ENCODE data around the gene CACNA1D.

The CACNA1D gene

DNA sequence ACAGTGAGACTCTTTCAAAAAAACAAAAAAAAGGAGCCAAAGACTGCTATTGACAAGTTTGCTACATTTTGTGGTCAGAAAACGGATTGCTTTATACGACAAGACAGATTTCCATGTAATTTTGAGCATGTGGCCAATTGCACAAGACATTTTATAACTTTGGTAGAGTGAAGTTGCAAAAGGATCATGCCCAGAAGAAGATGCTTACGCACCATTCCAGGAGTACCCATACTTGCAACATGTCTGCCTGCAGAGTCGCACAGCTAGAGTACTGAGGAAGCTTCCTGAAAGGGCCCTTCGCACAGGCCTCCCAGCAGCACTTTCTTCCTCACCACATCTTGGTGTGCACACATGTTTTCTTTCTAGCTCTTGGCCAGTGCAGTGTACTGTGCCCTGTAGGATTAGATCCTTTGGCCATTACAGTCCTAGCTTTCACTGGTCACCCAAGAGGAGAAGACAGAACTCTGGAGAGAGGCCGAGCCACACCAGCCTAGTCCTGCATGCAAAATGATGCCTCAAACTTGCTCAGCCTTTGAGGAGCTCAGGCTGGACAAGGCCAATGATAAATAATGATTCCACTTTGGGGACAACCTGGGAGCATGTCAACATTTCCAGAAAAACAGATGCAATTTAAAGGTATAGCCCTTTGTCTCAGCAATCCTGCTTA is 340.2 kb downstream of the CACNA1D start:
- H4K5ac ChIP-seq (ENCODE audit: low read length), result no peak overlapping the region
- H3K4me3 ChIP-seq (ENCODE audit: low read length), result no peak overlapping the region
- no peaks in the 10 kb centered on the region for H3K4me1 ChIP-seq (ENCODE audit: control insufficient read depth, low read depth, low read length)
- H3K23ac ChIP-seq (ENCODE audit: low read length), result no peak overlapping the region
- no peak overlapping the region for H3K18ac ChIP-seq (ENCODE audit: low read length)
- no peak overlapping the region for H2BK15ac ChIP-seq (replicated peaks; ENCODE audit: low read depth)
- H3K79me1 ChIP-seq (ENCODE audit: low read length), result no peaks in the 10 kb centered on the region
- H3K9ac ChIP-seq (ENCODE audit: low read length), result no peak overlapping the region
- H3K4ac ChIP-seq (ENCODE audit: low read depth, low read length), result no peak overlapping the region
- no peaks in the 10 kb centered on the region for H3K79me2 ChIP-seq (ENCODE audit: control insufficient read depth, insufficient read depth, low read length)
- no peak overlapping the region for H4K8ac ChIP-seq (ENCODE audit: low read depth, low read length)
- H3K27me3 ChIP-seq (ENCODE audit: insufficient read depth, low read length, poor library complexity), result no peaks in the 10 kb centered on the region
- no CpG with 5 or more reads among the region's 6 CpGs for WGBS (ENCODE audit: extremely low coverage, insufficient coverage, low lambda C conversion rate)
- H3K36me3 ChIP-seq (ENCODE audit: control insufficient read depth, insufficient read depth, low read length), result no peaks in the 10 kb centered on the region
- H3K27ac ChIP-seq (ENCODE audit: low read depth, low read length), result no peak overlapping the region
- no peak overlapping the region for H3K56ac ChIP-seq (ENCODE audit: low read length)
- no peak for DNase-seq
- H2BK120ac ChIP-seq (ENCODE audit: low read depth, low read length), result no peak overlapping the region
- no peak overlapping the region for H3K4me2 ChIP-seq (ENCODE audit: low read length)
- no peak overlapping the region for H2BK5ac ChIP-seq (ENCODE audit: low read length)
- no peak overlapping the region for H2AK5ac ChIP-seq (ENCODE audit: low read length)

DNA sequence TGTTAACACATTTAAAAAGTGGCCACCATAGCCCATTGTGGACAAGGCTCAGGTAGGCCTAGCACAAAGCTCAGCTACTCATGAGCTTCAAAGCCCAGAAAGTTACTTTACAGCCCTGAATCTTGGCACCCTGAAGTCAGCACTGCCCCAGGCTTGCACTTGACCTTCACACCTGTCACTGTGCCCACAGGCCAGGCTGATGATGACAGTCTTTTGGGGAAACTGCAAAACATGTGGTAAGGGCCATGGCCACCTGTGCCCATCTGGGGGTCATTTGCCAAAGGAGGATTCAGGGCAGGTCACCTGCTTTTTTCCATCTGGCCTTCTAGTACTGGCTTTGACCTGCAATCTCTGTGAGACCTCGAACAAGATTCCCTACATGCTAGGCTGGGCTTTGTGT is 340.8 kb downstream of the CACNA1D start:
- H3K36me3 ChIP-seq (ENCODE audit: control insufficient read depth, insufficient read depth, low read length), result no peaks in the 10 kb centered on the region
- no peak overlapping the region for H2BK5ac ChIP-seq (ENCODE audit: low read length)
- H2BK15ac ChIP-seq (replicated peaks; ENCODE audit: low read depth), result no peak overlapping the region
- no peak overlapping the region for H2AK5ac ChIP-seq (ENCODE audit: low read length)
- H3K27me3 ChIP-seq (ENCODE audit: insufficient read depth, low read length, poor library complexity), result no peaks in the 10 kb centered on the region
- H3K23ac ChIP-seq (ENCODE audit: low read length), result no peak overlapping the region
- H3K79me2 ChIP-seq (ENCODE audit: control insufficient read depth, insufficient read depth, low read length), result no peaks in the 10 kb centered on the region
- DNase-seq, result no peak
- no peak overlapping the region for H2BK120ac ChIP-seq (ENCODE audit: low read depth, low read length)
- H3K4ac ChIP-seq (ENCODE audit: low read depth, low read length), result no peak overlapping the region
- no peak overlapping the region for H3K27ac ChIP-seq (ENCODE audit: low read depth, low read length)
- WGBS (ENCODE audit: extremely low coverage, insufficient coverage, low lambda C conversion rate), result no CpG with 5 or more reads among the region's 1 CpG
- H3K4me3 ChIP-seq (ENCODE audit: low read length), result no peak overlapping the region
- no peak overlapping the region for H3K4me2 ChIP-seq (ENCODE audit: low read length)
- H3K56ac ChIP-seq (ENCODE audit: low read length), result no peak overlapping the region
- no peak overlapping the region for H3K18ac ChIP-seq (ENCODE audit: low read length)
- H4K8ac ChIP-seq (ENCODE audit: low read depth, low read length), result no peak overlapping the region
- no peaks in the 10 kb centered on the region for H3K4me1 ChIP-seq (ENCODE audit: control insufficient read depth, low read depth, low read length)
- no peaks in the 10 kb centered on the region for H3K79me1 ChIP-seq (ENCODE audit: low read length)
- no peak overlapping the region for H4K5ac ChIP-seq (ENCODE audit: low read length)
- no peak overlapping the region for H3K9ac ChIP-seq (ENCODE audit: low read length)

DNA sequence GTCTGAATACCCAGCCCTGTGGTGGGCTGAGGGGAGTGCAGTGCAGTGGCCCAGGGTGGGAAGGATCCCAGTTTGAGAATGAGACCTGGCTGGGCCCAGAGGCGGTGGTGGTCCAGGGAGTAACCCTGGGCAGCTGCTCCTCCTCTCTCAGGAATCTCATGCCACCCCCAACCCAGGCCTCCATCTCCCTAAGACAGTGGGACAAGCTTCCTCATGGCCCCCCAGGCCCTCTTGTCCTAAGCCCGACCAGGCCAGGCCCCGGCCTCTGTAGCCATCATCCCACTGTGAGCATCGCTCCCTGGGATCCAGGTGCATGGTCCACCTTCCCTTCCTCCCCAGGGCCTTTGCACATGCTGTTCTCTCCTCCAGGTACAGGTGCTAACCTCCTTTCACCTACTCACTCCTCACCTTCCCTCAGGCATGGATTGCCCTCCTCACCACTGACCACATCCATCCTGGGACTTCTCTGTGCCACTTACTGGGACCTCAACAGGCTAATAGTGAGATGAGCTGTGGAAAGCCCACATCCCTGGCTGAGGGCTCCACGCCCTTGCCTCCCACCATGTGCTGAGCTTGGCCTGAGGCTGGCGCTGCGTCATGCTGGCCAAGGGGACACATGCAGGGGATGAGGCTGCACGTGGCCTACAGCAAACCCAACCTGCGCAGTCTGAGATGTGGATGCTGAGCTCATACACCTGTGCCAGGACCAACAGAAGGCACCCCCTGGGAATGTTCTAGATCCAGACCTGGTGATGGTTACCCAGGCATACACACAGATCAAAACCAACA is 341.9 kb downstream of the CACNA1D start:
- H3K4me3 ChIP-seq (ENCODE audit: low read length), result no peak overlapping the region
- no peak overlapping the region for H3K18ac ChIP-seq (ENCODE audit: low read length)
- WGBS (ENCODE audit: extremely low coverage, insufficient coverage, low lambda C conversion rate), result no CpG with 5 or more reads among the region's 9 CpGs
- H2AK5ac ChIP-seq (ENCODE audit: low read length), result no peak overlapping the region
- no peak overlapping the region for H3K4ac ChIP-seq (ENCODE audit: low read depth, low read length)
- H3K56ac ChIP-seq (ENCODE audit: low read length), result no peak overlapping the region
- no peak overlapping the region for H4K5ac ChIP-seq (ENCODE audit: low read length)
- no peaks in the 10 kb centered on the region for H3K4me1 ChIP-seq (ENCODE audit: control insufficient read depth, low read depth, low read length)
- H3K4me2 ChIP-seq (ENCODE audit: low read length), result no peak overlapping the region
- DNase-seq, result no peak
- no peak overlapping the region for H4K8ac ChIP-seq (ENCODE audit: low read depth, low read length)
- no peak overlapping the region for H2BK15ac ChIP-seq (replicated peaks; ENCODE audit: low read depth)
- H3K36me3 ChIP-seq (ENCODE audit: control insufficient read depth, insufficient read depth, low read length), result no peaks in the 10 kb centered on the region
- no peaks in the 10 kb centered on the region for H3K79me2 ChIP-seq (ENCODE audit: control insufficient read depth, insufficient read depth, low read length)
- no peak overlapping the region for H3K9ac ChIP-seq (ENCODE audit: low read length)
- no peak overlapping the region for H2BK120ac ChIP-seq (ENCODE audit: low read depth, low read length)
- no peaks in the 10 kb centered on the region for H3K27me3 ChIP-seq (ENCODE audit: insufficient read depth, low read length, poor library complexity)
- H3K27ac ChIP-seq (ENCODE audit: low read depth, low read length), result no peak overlapping the region
- H2BK5ac ChIP-seq (ENCODE audit: low read length), result no peak overlapping the region
- no peak overlapping the region for H3K23ac ChIP-seq (ENCODE audit: low read length)
- no peaks in the 10 kb centered on the region for H3K79me1 ChIP-seq (ENCODE audit: low read length)

DNA sequence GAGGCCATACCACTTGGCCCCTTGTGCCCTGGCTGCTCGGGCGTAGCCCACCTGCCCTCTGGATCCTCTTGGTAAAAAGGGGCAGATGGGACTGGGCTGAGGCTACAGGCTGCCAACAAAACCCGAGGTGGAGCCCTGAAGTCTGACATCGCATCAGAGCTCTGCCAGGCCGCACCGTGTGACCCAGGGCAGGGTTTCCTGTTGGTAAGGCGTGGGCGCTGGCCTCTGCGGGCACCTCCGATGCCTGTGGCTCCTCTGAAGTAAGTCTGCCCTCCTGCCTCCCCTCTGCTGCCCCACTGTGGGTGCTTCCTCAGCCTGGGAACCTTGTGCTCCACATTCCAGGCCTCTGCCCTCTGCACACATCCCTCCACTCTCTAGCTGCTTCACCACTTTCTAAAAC is 342.9 kb downstream of the CACNA1D start:
- Histone ChIP-seq H3K4me3 (ENCODE audit: low read length) (no peak overlapping the region), H2BK120ac (ENCODE audit: low read depth, low read length) (no peak overlapping the region), H3K27ac (ENCODE audit: low read depth, low read length) (no peak overlapping the region), H3K23ac (ENCODE audit: low read length) (no peak overlapping the region), H2BK15ac (replicated peaks; ENCODE audit: low read depth) (no peak overlapping the region), H3K4ac (ENCODE audit: low read depth, low read length) (no peak overlapping the region), H3K27me3 (ENCODE audit: insufficient read depth, low read length, poor library complexity) (no peaks in the 10 kb centered on the region), H4K8ac (ENCODE audit: low read depth, low read length) (no peak overlapping the region), H3K4me2 (ENCODE audit: low read length) (no peak overlapping the region), H3K18ac (ENCODE audit: low read length) (no peak overlapping the region), H3K9ac (ENCODE audit: low read length) (no peak overlapping the region), H3K79me2 (ENCODE audit: control insufficient read depth, insufficient read depth, low read length) (no peaks in the 10 kb centered on the region), H3K36me3 (ENCODE audit: control insufficient read depth, insufficient read depth, low read length) (no peaks in the 10 kb centered on the region), H2AK5ac (ENCODE audit: low read length) (no peak overlapping the region), H3K79me1 (ENCODE audit: low read length) (no peaks in the 10 kb centered on the region), H4K5ac (ENCODE audit: low read length) (no peak overlapping the region), H3K56ac (ENCODE audit: low read length) (no peak overlapping the region), H2BK5ac (ENCODE audit: low read length) (no peak overlapping the region), H3K4me1 (ENCODE audit: control insufficient read depth, low read depth, low read length) (peaks cover 2% of the 10 kb centered on the region)
- WGBS (ENCODE audit: extremely low coverage, insufficient coverage, low lambda C conversion rate), result no CpG with 5 or more reads among the region's 10 CpGs
- no peak for DNase-seq

DNA sequence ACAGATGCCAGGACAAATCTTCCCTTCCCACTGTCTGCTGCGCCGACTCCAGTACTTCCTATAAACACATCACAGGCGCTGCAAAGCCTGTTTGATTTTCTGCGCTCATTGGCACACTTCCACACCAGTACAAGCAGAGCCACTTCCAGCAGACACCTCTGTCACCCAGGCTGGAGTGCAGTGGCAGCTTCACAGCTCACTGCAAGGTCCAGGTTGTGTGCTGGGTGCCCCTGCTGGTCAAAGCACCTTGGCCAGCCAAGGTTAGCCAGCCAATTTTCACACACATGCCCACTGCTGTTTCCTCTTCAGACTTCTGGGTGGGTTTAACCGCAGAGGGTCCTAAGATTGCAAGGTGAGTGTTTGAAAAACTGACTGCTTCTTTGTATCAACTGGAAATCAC is 346.9 kb downstream of the CACNA1D start:
- DNase-seq, result no peak
- no peak overlapping the region for H4K5ac ChIP-seq (ENCODE audit: low read length)
- no peak overlapping the region for H3K27ac ChIP-seq (ENCODE audit: low read depth, low read length)
- H3K27me3 ChIP-seq (ENCODE audit: insufficient read depth, low read length, poor library complexity), result no peaks in the 10 kb centered on the region
- peaks cover 10% of the 10 kb centered on the region for H3K4me1 ChIP-seq (ENCODE audit: control insufficient read depth, low read depth, low read length)
- H3K4me2 ChIP-seq (ENCODE audit: low read length), result no peak overlapping the region
- H3K36me3 ChIP-seq (ENCODE audit: control insufficient read depth, insufficient read depth, low read length), result no peaks in the 10 kb centered on the region
- H3K9ac ChIP-seq (ENCODE audit: low read length), result no peak overlapping the region
- no peak overlapping the region for H2BK15ac ChIP-seq (replicated peaks; ENCODE audit: low read depth)
- H2AK5ac ChIP-seq (ENCODE audit: low read length), result no peak overlapping the region
- H4K8ac ChIP-seq (ENCODE audit: low read depth, low read length), result no peak overlapping the region
- H3K18ac ChIP-seq (ENCODE audit: low read length), result no peak overlapping the region
- no peaks in the 10 kb centered on the region for H3K79me1 ChIP-seq (ENCODE audit: low read length)
- H2BK5ac ChIP-seq (ENCODE audit: low read length), result no peak overlapping the region
- H3K56ac ChIP-seq (ENCODE audit: low read length), result no peak overlapping the region
- WGBS (ENCODE audit: extremely low coverage, insufficient coverage, low lambda C conversion rate), result no CpG with 5 or more reads among the region's 5 CpGs
- no peak overlapping the region for H2BK120ac ChIP-seq (ENCODE audit: low read depth, low read length)
- H3K23ac ChIP-seq (ENCODE audit: low read length), result no peak overlapping the region
- H3K79me2 ChIP-seq (ENCODE audit: control insufficient read depth, insufficient read depth, low read length), result no peaks in the 10 kb centered on the region
- no peak overlapping the region for H3K4me3 ChIP-seq (ENCODE audit: low read length)
- no peak overlapping the region for H3K4ac ChIP-seq (ENCODE audit: low read depth, low read length)

All from mesendoderm (in vitro differentiated cells).